HG03520 (cell line): ENCODE results near the gene FBXO24.
A peak's percentile ranks its signal among the peaks of the same experiment; 100 is the strongest.
"Not testable (repeated sequence)": the region's sequence is repeated elsewhere in the genome, so short reads cannot be mapped to it uniquely, and the experiment has no call there.

Experiments used
- ATAC-seq: cut with Tn5 transposase; IDR thresholded peaks from one replicate; pipeline ENCODE4 v1.9.1; 2021; ENCODE audit warnings: mild to moderate bottlenecking, moderate library complexity; ENCODE audit not compliant: unreplicated experiment

Gene FBXO24, protein sequence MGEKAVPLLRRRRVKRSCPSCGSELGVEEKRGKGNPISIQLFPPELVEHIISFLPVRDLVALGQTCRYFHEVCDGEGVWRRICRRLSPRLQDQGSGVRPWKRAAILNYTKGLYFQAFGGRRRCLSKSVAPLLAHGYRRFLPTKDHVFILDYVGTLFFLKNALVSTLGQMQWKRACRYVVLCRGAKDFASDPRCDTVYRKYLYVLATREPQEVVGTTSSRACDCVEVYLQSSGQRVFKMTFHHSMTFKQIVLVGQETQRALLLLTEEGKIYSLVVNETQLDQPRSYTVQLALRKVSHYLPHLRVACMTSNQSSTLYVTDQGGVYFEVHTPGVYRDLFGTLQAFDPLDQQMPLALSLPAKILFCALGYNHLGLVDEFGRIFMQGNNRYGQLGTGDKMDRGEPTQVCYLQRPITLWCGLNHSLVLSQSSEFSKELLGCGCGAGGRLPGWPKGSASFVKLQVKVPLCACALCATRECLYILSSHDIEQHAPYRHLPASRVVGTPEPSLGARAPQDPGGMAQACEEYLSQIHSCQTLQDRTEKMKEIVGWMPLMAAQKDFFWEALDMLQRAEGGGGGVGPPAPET

GRCh38 chr7:100586266-100587025 is at the start of gene FBXO24:
TSS of gene FBXO24 (plus strand) at chr7:100586328. CDS start at chr7:100586626, 298 bp downstream.
- peak; percentile 82 for ATAC-seq

DNA sequence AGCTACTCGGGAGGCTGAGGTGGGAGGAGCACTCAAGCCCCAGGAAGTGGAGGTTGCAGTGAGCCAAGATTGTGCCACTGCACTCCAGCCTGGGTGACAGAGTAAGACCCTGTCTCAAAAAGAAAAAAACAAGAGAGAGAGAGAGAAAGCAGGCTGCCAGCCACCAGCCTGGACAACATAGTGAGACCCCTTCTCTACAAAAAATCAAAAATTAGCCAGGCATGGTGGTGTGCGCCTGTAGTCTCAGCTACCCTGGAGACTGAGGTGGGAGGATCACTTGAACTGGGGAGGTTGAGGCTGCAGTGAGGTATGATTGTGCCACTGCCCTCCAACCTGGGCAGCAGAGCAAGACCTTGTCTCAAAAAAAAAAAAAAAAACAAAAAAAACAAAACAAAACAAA is 49.4 kb upstream of the FBXO24 start:
- not testable (repeated sequence) for ATAC-seq

GRCh38 chr7:100538348-100538653 is 47.8 kb upstream of the FBXO24 start:
- ATAC-seq, result no peak

DNA sequence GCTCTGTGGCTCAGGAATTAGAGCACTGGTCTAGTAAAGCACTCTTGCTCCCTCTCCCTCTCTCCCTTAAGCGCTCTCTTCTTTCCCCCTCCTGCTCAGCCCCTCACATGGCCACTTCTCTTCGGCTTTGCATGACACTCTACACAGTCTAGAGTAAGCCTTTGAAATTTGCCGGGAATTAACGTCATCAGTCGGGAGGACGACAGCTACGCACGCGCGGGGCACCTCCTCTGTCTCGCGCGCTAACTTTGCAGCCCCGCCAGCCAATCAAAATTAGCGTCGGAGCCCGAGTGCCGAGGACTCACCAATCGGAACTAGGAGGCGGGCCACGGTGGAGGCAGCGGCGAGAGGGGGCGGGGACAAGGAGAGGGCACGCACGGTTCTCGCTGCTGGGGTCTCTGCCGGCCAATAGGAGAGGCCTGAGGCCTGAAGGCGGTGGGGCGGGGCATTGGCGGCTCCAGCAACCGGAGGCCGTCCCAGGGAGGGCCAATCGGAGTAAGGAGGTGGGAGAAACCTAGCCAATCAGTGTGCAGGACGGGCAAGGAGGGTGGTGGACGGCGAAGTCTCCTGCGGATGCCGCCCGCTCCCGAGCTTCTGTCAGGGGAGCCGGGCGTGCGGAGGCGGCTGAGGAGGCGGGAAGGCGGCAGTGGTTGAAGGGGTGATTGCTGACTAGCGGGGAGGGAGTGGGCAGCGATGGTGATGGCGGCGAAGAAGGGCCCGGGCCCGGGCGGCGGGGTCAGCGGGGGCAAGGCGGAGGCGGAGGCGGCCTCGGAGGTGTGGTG is 47.3 kb upstream of the FBXO24 start, which contains the start of gene AGFG2:
Gene AGFG2 (plus strand): TSS at position 550 of the 782 bp plus-strand sequence. CDS start 144 bp downstream, at position 694.
- peak; percentile 92 for ATAC-seq

DNA sequence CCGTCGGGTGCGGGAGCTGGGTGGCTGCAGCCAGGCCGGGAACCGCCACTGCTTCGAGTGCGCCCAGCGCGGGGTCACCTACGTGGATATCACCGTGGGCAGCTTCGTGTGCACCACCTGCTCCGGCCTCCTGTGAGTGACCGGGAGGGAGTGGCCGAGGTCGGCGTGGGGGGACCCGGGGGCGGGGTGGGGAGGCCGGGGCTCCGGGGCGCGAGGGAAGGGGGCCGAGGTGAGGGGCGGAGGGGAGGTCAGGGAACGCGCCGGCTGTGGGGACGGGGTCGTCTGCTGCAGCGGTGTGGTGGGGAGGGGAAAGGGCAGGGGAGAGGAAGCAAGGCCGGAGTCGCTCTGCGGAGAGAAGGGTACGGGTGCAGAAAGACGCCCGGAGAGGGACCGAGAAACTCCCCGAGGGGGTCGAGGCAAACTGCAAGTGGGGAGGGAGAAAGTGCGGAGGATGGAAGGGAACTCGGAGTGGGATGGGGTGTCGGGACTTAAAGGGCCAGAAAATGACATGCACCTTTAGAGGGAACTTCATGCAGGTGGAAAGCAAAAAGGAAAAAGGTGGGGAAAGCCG is 46.6 kb upstream of the FBXO24 start:
- ATAC-seq, result no peak

DNA sequence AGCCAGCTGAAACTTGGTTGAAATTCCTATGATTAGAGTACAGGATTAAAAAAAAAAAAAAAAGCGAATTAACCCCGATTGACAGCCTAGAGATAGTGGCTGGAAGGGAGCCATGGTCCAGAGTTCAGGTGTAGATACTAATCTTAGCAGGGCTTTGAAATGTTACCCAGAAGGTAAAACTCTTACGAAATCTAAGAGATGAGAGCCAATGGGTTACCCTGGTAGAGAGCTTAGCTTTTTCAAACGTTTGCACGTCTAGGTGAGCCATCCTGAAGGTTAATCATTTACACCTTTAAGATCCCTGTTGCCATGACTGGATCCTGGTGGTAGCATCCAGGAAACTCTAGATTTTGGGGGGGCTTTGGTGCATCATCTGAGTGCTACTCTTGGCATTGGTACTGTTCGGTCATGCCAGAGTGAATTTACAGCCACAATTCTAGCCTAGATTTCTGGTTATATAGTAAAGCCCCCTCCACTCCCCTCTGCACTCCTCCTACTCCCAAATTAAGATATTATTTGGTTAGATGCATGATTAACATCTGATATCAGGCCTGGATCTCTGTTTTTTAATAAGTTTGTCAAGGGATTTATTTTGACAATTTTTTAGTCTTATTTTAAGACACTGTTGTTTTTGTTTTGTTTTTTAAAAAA is 45.9 kb upstream of the FBXO24 start:
- ATAC-seq, result no peak

DNA sequence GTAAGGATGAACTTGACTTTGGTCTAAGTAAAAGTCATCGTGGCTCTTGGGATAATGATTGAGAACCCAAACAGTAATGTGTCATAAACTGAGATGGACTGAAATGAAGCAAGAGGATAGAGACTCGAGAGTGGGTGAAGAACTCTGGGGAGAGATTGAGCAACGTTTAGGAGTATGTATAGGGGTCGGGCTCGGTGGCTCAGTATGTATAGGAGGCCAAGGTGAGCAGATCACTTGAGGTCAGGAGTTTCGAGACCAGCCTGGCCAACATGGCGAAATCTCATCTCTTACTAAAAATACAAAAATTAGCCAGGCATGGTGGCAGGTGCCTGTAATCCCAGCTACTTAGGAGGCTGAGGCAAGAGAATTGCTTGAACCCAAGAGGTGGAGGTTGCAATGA is 44.8 kb upstream of the FBXO24 start:
- not testable (repeated sequence) for ATAC-seq

DNA sequence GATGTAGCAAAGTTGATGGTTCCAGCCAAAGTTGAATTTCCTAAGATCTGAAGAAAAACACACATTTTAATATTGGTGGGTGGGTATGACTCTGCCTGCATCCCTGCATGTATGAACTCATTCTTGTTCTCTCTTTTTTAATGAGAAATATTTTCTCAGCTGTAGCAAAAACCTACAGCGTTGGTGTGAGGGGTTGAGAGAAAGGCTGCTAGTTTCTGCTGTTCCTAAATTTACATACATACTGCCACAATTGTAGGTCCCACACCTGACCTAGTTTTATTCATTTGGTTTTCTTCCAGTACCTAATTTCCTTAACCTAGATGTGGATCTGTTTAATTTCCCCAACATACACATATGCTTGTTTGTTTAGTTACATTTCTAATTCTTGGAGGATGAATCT is 42.5 kb upstream of the FBXO24 start:
- ATAC-seq, result no peak

- ATAC-seq, result no peak
These were observed 41.7 kb upstream of the FBXO24 start for GRCh38 chr7:100544386-100544785.

DNA sequence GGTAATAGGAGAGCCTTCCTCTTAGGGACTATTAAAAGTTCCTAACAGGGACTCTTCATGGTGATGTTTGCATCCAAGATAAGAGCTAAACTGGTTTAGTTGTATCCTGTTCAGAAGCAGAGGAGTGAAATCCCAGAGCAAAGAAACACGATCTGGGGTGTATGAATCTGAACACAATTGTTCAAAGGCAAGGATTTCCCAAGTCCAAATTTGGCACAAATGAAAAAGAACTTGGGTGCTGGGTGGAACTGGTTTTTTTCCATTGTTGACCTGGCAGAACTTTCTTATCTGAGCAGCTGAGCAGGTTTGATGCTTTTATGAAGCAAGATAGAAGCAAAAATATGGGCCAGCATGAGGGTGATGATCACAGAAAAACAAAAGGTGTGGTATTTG is 41.2 kb upstream of the FBXO24 start:
- ATAC-seq, result no peak

DNA sequence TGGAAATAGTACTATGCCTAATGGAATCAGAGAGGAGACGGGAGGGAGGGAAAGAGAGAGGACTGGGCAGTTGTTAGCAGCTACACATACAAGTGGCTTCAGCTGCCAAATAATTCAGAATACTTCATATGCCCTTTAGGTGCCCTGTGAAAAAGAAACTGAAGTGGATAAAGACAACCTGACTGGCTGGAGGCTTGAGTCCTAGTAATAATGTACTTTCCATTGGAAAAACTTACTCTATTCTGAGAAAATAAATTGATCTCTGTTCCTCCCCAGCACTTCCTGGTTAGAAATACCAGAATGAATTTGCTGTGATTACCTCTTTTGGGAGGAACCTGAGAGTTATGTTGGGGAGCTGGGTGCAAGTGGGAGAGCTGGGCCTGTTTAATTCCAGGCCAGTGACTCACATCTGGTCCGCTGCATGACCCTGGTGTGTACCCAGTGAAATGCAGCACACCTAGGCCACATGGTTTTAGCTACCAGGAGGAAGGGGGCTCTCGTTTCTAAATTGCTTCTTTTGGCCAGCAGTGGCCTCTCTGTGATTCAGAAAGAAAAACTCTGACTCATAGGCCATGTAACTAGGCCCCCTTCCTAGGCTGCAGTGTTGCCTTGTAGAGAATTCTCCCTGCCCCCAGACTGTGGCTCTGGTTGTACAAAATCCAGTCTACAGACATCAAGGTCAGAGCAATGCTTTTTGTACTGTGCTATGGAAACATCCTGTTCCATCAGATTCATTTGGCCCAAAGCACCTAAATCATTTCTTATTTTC is 40.6 kb upstream of the FBXO24 start:
- peak; percentile 50 for ATAC-seq

- ATAC-seq, result no peak
These were observed 39.8 kb upstream of the FBXO24 start for GRCh38 chr7:100546129-100546925.

GRCh38 chr7:100546926-100547800 is 39.0 kb upstream of the FBXO24 start:
- ATAC-seq, result no peak

GRCh38 chr7:100547872-100548271 is 38.3 kb upstream of the FBXO24 start:
- no peak for ATAC-seq

DNA sequence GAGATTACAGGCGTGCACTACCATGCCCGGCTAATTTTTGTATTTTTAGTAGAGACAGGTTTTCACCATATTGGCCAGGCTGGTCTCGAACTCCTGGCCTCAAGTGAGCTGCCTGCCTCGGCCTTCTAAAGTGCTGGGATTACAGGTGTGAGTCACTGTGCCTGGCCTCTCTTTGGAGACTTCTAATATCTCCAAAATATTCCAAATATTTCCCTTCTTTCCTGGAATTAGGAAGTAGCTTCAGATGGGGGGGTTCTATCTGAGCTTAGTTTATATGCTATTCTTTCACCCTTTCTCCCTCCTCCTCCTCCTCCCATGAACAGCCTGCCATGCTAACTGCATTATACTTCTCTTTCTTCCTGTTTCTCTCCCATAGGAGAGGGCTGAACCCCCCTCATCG is 37.7 kb upstream of the FBXO24 start:
- not testable (repeated sequence) for ATAC-seq

DNA sequence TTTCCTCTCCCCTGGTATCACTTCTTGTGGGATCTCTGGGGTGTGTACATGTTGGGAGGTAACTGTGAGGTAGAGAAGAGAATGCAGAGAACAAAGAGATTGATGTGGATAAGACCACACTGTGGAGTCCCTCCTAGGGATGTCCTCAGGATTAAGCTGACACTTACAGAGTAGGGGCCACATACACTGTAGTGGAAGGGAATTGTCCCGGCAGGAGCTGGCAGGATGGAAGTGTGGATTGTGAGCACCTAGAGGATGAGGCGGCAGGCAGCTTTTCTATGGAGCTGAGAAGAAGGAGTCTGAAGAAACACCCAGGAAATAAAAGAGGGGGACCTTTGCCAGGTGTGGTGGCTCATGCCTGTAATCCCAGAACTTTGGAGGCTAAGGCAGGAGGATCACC is 33.6 kb upstream of the FBXO24 start:
- ATAC-seq, result no peak

- ATAC-seq, result no peak
These were observed 33.1 kb upstream of the FBXO24 start for GRCh38 chr7:100553032-100553431.

DNA sequence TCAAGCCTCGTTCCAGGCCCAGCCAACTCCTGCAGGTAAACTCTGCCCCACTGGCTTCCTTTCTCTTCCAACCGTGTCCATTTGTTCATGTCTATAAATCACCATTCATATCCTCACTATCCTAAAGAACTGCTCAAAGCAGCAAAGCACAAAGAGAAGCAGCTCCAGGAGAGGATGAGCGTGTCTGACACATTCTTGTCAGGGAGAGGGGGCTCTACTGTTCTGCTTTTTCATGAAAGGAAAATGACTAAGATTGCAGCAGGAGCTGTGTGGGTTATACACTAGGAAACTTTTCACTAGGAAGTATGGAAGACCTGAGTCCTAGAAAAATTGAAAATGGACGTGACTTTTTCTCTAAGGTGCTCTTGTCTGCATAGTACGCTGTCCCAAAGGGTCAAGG is 30.4 kb upstream of the FBXO24 start:
- no peak for ATAC-seq
